Measurements from ENCODE around the gene KRT39. TPM values are rescaled to one million over a fixed set of nuclear protein-coding genes. Genes with fewer than 3 reads are reported as not detected.

KRT39 gene
- total and polyA plus RNA-seq, 2 of the 8 experiments (the other 6 are each of a cell fraction or from before 2014, with no cell fraction given), result not detected

GRCh38 chr17:40962059-40962561 is 4.6 kb downstream of the KRT39 start:
- no peak overlapping the region for H2BK20ac ChIP-seq (ENCODE audit: low read length)
- DNase-seq (ENCODE audit: low read depth in 1 of 2, low spot score in 2 of 2) (no peak), FAIRE-seq (no peak)
- H3K4me1 ChIP-seq (replicated peaks in 1 of 4; ENCODE audit: control insufficient read depth in 3 of 4, insufficient read depth in 4 of 4, low read length in 3 of 4), result peaks cover 0 to 7% (median 0%) of the 10 kb centered on the region in 4 experiments; a peak in 2 of 7 replicates
- H3K9me3 ChIP-seq (ENCODE audit: insufficient read depth in 2 of 2, low read depth in 1 of 2, low read length in 1 of 2), result no peaks in the 10 kb centered on the region
- POLR2A ChIA-PET (ENCODE audit: partially characterized antibody), result no interaction called here
- H2BK5ac ChIP-seq (ENCODE audit: low read depth, low read length), result no peak overlapping the region
- no peak overlapping the region for H4K5ac ChIP-seq (ENCODE audit: insufficient read length, low read depth, low read length)
- H3K4ac ChIP-seq (replicated peaks; ENCODE audit: insufficient read length, low read depth, low read length), result no peak overlapping the region
- no peak overlapping the region for H3K4me2 ChIP-seq (ENCODE audit: insufficient read depth in 1 of 2, low read depth in 2 of 2, low read length in 2 of 2)
- CTCF ChIA-PET (ENCODE audit: partially characterized antibody), result interaction anchor here (1.1 to 5.0 kb wide), 5 partner anchors 10 to 525 kb away, joined by 3 to 34 read pairs (median 10); no protein-coding TSS in a partner anchor
- H3K27ac ChIP-seq (ENCODE audit: low read depth, low read length), result no peak overlapping the region
- no peaks in the 10 kb centered on the region for H3K36me3 ChIP-seq (ENCODE audit: control insufficient read depth in 2 of 4, insufficient read depth in 4 of 4, low read length in 3 of 4)
- H3K9ac ChIP-seq (replicated peaks in 1 of 4; ENCODE audit: extremely low read depth in 1 of 4, low read depth in 3 of 4, low read length in 3 of 4), result no peak overlapping the region
- H3K79me1 ChIP-seq (ENCODE audit: low read depth, low read length), result no peaks in the 10 kb centered on the region
- no peak overlapping the region; the same call in 1 of the 2 replicates for H2AK5ac ChIP-seq (ENCODE audit: low read depth, low read length)
- no peaks in the 10 kb centered on the region for H4K20me1 ChIP-seq (replicated peaks in 1 of 2; ENCODE audit: control insufficient read depth in 1 of 2, insufficient read depth in 2 of 2, low read length in 2 of 2)
- no peak overlapping the region for H4K91ac ChIP-seq (replicated peaks; ENCODE audit: insufficient read length, low read length)
- H2BK15ac ChIP-seq (ENCODE audit: low read length), result no peak overlapping the region
- H2AFZ ChIP-seq (ENCODE audit: low read length), result no peak overlapping the region
- WGBS, 2 experiments (ENCODE audit: extremely low coverage in 1 of 2, insufficient coverage in 1 of 2, insufficient read length in 1 of 2, insufficient replicate concordance in 2 of 2, low coverage in 1 of 2, low lambda C conversion rate in 2 of 2, missing lambda C conversion rate in 1 of 2), result 100% methylated on average over 4 of the region's 4 CpGs; no CpG with 5 or more reads in 1 of the 2 experiments
- TF ChIP-seq CTBP2 (IDR thresholded peaks at IDR 0.05; ENCODE audit: borderline replicate concordance, insufficient read depth, insufficient read length, low read length) (no peak), BCL11A (IDR thresholded peaks at IDR 0.05; ENCODE audit: low read depth in 2 of 2, low read length in 2 of 2) (no peak)
- H2BK120ac ChIP-seq (replicated peaks; ENCODE audit: low read depth, low read length), result no peak overlapping the region
- H3K4me3 ChIP-seq (ENCODE audit: extremely low read depth in 1 of 4, insufficient read depth in 2 of 4, low read depth in 3 of 4, low read length in 4 of 4), result no peak overlapping the region
- no peaks in the 10 kb centered on the region for H3K79me2 ChIP-seq (ENCODE audit: control insufficient read depth in 1 of 2, insufficient read depth in 2 of 2, low read length in 2 of 2)
- H3K14ac ChIP-seq (ENCODE audit: insufficient read length), result no peak overlapping the region
- no peak overlapping the region for H3K56ac ChIP-seq (replicated peaks; ENCODE audit: insufficient read length, low read depth, low read length)
- H3K23ac ChIP-seq (ENCODE audit: insufficient read length), result no peak overlapping the region
- H3K27me3 ChIP-seq (replicated peaks in 1 of 4; ENCODE audit: control insufficient read depth in 3 of 4, extremely low read depth in 1 of 4, insufficient read depth in 3 of 4, low read length in 3 of 4), result no peaks in the 10 kb centered on the region
- no peaks in the 10 kb centered on the region for H3K23me2 ChIP-seq (ENCODE audit: low read depth, low read length)
- no peak overlapping the region for H3K18ac ChIP-seq (ENCODE audit: extremely low read depth, low read length)
- H4K8ac ChIP-seq (ENCODE audit: extremely low read depth, insufficient read depth, low read length), result no peak overlapping the region
- no peak overlapping the region for H2BK12ac ChIP-seq (ENCODE audit: low read depth, low read length)
